GM19467 (cell line): ENCODE results near the gene HDLBP.

Experiments
- ATAC-seq: cut with Tn5 transposase; IDR thresholded peaks from one replicate; pipeline ENCODE4 v1.9.1; 2021; ENCODE audit warnings: mild to moderate bottlenecking, moderate library complexity; ENCODE audit not compliant: unreplicated experiment

HDLBP gene

DNA sequence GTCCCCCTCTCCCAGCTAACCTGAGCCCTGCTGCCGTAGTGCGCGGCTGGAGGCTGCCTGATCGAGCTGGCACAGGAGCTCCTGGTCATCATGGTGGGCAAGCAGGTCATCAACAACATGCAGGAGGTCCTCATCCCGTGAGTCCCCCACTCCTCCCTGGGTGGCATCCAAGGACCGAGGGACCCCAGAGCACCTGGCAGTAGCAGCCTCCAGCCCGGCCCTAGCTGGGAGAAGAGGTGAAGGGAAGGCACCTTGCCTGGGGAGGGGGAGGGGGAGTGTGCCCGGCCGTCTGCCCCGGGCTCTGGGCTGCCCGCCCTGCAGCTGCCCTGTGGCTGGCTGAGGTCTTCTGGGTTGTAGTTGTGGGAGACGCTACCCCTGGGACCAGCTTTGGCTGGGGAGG, 100.7 kb downstream of the HDLBP start:
- ATAC-seq = no peak

DNA sequence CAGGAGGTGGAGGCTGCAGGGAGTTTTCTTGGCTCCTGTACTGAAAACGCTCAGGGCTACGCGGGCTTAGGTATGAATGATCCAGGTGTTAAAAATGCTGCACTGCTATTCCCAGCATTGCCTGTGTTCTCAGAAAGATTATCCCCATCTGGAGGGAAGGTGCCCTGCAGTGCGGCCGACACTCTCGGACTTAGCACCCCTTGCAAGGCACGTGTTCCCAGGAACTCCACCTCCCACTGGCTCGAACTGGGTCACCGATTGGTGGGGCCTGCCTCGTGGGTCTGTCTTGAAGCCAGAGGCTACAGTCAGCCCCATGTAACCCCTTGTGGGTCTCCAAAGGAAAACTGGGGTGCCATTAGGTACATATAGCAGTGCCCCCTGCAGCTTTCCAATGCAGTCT, 101.3 kb downstream of the HDLBP start:
- no peak for ATAC-seq

DNA sequence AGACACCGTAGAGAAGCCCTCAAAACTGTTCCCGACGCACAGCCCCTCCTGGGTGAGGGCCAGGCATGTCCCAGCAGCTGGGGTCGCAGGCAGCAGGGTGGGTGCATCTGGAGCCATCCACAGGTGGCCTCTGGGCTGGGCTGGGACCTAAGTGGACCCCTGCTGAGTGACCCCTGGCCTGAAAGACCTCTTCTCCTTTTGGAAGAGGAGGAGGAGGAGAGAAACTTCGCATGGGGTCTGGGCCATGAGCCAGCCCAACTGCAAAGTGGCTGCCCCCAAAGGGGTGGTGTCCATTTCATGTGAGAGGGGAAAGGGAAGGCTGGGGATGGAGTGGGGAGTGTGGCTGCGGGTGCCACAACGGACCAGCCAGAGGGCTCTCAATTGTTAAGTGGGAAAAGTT, 101.9 kb downstream of the HDLBP start:
- ATAC-seq = no peak

DNA sequence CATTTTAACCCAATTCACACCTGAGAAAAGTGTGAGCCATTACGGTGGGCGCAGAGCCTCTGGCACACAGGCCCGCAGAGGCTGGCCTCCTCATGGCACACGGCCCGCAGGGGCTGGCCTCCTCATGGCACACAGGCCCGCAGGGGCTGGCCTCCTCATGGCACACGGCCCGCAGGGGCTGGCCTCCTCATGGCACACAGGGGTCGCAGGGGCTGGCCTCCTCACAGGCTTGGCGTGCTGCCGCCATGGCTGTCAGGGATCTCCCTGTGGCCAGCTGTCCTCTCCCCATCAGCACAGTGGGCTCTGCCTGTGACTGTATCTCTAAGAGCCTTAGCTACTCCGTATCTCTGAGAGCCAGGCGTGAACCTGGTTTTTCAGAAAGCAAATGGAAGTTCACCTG, 102.4 kb downstream of the HDLBP start:
- no peak for ATAC-seq

DNA sequence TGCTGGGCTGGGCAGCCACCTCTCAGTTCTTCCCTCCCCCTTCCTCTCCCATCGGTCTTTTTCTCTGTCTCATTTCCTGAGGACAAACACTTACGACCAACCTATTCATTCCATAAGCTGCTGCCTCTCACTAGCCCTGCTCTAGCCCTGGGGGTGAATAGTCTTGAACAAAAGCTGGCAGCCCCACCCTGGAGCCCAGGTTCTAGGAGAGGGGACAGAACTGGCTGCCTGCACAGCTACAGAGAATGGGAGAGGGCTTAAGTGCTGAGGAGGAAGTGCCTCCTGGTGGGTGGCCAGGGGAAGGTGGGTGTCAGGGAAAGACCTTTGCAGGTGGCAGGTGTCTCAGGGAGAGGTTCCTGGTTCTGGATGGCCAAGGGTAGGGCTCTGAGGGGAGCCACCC, 104.2 kb downstream of the HDLBP start:
- no peak for ATAC-seq

DNA sequence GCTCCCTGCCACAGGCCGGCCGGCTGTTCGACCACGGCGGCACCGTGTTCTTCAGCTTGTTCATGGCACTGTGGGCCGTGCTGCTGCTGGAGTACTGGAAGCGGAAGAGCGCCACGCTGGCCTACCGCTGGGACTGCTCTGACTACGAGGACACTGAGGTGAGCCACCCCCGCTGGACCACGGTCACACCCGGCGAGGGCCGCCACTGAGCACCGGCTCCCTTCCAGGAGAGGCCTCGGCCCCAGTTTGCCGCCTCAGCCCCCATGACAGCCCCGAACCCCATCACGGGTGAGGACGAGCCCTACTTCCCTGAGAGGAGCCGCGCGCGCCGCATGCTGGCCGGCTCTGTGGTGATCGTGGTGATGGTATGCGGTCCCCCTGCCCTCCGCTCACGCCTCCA, 106.2 kb downstream of the HDLBP start:
- no peak for ATAC-seq

DNA sequence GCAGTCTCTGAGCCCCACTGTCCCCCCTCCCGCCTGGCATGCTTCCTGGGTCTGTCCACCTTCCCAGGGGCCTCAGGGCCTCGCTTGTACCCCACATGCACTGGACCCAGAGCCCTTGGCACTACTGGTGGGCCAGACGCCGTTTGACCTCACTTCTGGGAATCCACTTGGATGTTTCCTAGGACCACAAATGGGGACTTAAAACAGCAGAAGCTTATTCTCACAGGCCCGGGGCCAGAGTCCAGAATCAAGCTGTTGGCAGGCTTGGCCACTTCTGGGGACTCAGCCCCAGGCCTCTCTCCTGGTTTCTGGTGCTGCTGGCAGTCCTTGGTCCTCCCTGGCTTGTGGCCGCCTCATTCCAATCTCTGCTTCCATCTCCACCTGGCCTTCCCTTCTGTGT, 107.4 kb downstream of the HDLBP start:
- no peak for ATAC-seq

DNA sequence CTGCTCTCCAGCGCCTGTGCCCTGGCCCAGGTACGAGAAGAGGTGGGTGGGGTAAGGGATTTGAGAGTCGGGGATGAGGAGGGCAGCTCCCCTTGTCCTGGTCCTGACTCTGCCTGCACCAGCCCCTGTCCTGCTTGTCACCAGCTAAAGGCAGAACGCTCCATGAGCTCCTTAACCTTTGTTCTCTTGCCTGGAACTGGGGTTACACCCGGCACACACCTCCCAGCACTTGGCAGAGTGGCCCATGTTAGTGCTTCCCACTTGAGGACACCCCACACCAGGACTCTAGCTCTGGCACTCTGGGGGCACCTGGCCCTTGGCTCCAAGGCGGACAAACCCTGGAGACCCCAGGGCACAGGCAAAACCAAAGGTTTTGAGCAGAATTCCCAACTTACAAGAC, 107.8 kb downstream of the HDLBP start:
- no peak for ATAC-seq

DNA sequence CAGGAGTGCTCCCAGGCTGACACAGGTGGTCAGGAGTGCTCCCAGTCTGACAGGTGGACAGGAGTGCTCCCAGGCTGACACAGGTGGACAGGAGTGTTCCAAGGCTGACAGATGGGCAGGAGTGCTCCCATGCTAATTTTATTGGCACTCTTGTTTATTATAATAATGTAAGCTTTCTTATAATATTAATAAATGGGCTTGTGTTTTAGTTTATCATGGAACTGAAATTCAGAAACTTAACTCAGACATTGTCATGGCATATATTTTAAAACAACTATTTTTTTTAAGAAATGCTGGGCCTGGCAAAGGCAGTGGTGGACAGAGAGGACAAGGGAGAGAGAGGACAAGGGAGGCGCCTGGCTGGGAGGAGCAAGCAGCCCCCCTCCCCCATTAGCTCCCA, 108.3 kb downstream of the HDLBP start:
- no peak for ATAC-seq

DNA sequence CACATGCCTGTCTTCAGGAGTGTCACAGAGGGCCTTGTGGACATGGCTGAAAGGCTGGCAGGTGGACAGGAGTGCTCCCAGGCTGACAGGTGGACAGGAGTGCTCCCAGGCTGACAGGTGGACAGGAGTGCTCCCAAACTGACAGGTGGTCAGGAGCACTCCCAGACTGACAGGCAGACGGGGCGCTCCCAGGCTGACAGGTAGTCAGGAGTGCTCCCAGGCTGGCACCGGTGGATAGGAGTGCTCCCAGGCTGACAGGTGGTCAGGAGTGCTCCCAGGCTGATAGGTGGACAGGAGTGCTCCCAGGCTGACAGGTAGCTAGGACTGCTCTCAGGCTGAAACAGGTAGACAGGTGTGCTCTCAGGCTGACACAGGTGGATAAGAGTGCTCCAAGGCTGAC, 110.4 kb downstream of the HDLBP start:
- no peak for ATAC-seq

DNA sequence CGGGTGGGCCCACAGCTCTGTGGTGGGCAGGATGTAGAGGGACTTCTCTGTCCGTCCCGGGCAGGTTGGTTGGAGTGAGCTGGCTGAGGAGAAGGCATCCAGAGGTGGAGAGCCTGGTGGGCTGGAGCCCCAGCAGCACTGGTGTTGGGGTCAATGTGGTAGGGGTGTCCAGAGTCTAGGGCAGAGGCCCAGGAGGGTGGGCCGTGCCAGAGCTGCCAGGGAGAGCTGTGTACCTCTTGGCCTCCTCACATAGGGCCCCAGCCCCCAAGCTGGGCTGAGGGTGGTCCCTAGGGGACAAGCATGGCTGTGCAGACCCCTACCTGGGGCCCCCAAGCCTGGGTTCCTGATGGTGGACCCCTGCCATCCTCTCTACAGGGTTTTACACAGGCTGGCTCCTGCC, 111.0 kb downstream of the HDLBP start:
- ATAC-seq = no peak

DNA sequence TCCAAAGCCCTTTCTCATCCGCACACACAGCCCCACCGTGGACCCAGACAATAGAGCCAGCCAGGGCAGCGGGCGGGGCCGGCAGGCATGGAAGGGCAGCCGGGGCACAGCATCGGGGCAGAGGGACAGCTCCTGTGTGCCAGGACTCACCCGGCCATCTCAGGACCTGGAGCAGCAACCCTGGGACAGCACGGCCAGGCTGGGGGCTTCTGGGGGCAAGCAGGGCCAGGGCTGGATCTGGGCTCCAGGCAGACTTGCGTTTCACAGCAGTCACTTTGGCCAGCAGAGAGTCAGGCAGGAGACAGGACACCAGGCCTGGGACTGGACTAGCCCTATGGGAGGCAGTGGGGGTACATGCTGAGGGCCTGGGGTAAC, 111.5 kb downstream of the HDLBP start:
- ATAC-seq = no peak

DNA sequence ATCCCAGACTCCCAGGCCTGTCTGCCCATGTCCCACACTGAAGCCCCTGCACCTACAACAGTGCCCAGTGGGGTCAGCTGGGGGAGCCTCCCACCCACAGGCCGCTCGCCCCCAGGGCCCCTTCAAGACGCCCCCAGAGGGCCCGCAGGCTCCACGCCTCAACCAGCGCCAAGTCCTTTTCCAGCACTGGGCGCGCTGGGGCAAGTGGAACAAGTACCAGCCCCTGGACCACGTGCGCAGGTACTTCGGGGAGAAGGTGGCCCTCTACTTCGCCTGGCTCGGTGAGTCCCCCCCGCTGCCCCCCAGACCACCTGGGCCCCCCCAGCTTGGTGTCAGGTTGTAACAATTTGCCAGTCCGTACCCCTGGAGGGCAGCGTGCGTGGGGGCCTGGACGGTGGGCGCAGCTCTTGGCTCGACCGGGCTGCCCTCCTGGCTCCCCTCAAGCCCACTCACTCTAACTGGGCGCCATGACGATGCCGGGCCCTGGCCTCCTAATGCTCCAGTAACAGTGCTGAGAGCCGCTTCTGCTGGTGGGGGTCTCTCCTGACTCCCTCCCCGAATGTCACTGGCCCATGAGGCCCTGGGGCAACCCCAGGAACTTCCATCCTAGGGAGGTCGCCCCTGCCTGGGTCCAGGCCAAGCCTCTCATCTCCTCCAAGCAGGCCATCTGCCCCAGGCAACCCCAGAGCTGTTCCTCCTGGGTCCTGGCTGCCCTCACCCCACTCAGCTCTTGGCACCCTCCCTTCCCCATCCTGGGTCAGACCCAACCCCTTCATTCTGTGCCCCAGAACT, 112.1 kb downstream of the HDLBP start:
- no peak for ATAC-seq

DNA sequence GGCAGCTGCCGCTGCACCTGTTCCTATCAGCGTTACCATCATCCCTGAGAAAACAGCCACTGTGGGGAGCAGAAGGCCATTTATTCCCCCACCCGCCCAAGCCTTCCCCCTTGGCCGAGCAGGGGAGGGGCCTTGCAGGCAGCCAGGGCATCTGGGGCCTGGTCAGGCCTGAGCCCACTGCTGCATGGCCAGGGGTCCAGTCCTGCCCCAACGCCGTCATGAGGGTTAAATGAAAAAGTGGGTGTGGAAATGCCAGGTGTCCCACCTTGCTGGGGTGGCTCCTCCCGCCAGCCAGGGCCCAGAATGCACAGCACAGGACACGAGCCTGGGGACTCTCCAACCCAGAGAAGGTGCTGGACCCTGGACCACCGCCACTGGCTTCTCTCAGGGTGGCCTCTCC, 112.8 kb downstream of the HDLBP start:
- ATAC-seq = no peak

DNA sequence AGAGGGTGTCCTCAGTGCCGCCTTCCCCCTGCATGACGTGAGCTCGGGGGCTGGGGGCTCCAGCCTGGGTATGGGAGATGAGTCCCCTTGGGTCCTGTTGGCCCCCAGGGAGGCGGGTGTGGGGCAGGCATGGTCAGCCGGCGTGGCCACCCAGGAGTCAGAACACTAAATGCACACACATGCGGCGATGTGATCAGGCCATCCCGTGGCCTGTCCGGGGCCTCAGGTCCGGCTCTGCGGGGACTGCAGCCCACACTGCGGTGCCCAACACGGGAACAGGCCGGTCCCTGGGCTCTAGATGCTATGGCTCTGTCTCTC, 113.2 kb downstream of the HDLBP start:
- no peak for ATAC-seq

DNA sequence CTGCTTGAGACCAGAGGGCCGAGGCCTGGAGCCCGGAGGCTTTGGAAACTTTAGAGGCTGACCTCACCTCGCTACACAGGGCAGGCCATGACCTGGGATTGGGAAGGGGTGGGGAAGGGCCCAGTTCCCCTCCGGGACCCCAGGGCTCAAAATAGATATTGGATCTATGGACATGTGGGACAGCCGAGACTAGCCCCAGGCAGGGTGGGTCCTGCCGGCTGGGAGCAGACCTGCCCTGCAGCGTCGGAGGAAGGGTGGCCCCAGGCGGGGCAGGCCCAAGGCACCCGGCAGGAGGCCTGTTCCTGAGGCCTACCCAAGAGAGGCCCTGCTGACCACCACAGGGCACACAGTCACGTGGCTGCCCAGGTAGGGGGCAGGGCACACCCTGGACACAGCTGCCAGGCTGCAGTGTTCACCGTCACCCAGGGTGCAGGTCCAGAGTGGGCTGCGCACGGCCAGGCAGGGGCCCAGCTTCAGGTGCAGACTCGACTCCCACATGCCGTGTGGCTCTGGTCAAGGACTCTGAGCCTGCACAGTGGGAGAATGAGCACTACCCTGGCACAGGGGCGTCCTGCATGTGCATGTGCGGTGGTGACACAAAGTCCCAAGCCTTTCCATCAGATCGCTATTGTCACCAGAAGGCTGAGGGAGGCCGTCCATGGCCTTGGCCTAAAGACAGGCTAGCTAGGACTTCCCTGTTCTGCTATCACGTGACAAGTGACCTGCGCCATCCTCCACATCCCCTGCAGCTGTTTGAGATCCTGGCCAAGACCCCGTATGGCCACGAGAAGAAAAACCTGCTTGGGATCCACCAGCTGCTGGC, 113.8 kb downstream of the HDLBP start:
- ATAC-seq = no peak

DNA sequence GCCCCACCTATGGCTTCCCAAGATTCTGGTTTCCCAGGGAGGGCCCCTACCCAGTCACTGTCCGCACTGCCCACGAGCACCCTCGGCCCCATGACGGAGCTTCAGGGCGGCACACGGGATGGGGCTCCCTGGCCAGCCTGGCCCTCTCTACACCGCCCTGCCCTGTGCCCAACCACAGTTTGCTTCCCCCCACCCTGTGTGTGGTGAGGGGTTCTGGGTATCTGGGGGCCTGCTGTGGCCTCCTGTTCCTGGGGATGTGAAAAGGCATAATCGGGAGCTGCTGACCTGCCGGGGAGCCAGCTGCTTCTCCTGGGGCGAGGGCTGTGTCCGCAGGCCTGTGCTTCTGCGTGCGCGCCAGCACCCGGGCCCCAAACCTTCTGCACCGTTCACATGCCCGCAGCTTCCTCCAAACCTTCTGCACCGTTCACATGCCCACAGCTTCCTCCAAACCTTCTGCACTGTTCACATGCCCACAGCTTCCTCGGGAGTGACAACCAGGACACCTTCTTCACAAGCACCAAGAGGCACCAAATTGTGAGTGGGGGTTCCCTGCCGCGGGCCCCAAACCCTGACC, 114.6 kb downstream of the HDLBP start:
- ATAC-seq = no peak

DNA sequence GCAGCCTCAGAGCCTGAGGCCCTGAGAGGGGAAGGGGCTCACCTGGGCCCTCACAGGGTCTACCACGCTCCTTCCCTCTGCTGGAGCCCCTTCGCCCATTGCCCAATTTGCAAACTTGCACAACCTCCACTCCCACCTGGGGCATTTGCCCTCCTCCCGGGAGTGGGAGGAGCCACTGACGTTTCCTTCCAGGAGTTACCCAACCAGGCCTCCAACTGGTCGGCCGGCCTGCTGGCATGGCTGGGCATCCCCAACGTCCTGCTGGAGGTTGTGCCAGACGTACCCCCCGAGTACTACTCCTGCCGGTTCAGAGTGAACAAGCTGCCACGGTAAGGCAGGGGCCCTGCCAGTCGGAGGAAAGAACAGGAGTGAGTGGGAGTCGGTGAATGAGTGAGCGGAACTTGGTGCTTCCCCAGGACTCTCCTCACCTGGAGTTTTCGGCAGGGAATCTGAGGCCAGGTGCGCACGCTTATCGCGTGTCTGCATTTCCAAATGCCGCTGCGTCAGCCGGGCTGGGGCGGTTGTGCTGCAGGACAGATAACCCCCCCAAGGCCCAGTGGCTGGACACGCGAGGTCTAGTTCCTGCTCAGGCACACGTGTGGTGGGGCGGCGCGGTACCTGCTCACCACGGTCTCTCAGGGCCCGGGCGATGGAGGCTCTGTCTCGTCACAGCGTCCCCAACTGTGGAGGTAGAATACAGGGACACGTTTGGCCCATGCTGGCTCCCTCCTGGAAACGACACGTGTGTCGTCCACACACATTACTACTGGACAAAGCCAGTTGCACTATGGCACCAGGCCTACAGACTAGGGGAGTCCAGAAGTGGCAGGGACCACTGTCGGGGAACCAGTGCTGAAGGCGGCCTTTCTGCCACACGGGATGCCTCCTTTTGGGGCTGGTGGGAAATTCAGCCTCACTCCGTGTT, 115.3 kb downstream of the HDLBP start:
- no peak for ATAC-seq

DNA sequence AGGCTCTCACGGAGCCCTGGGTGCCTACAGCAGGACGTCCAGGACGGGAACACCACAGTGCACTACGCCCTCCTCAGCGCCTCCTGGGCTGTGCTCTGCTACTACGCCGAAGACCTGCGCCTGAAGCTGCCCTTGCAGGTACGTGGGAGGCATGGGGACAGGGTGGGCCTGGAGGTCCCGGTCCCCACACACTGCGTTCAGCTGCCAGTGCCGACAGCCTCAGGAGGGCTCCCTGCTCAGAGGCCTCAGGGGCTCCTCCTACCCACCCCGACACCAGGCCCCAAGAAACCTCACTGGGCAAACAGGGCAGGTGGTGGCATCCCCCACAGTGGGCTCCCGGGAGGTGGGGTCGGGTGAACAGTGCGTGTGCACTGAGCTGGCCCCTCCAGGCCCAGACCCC, 116.2 kb downstream of the HDLBP start:
- ATAC-seq = no peak

DNA sequence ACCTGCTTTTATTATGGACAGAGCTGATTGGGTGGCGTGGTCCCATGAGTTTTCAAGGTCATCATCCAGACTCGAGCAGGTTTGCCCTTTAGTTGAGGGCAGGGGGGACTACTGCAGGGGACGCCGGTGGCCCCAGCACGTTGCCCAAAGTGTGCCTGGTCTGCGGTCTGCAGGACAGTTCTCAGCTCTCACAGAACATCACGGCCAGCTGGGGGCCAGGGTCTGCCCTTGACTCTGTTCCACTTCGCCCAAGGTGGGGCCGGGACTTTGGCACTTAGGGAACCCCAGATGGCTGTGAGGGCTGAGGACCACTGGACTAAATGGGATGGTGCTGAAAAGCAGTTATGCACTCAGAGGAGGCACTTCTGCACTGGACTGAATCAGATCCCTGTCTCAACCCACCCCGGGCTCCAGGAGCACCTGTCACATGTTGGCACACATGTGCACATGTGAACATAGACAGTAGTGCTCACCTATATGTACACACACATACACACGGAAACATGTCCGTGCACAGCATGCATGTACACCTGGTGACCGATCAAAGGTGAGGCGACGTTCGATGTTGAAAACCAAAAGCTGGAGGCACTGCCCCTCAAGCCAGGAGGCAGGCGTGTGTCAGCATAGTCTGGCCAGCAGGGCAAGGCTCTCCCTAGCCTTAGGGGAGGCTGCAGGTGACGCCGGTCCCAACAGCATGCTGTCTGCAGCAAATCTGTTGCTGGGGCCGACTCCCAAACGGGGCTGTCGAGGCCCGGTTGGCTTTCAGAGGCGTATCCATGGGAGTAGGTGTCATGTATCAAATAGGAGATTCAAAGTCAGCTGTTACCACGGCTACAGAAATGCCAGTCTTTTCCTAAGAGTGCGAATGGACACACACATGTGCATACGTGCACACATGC, 116.8 kb downstream of the HDLBP start:
- no peak for ATAC-seq
